DOHH2 (cell line): ENCODE measurements around the gene ACYP2.

Experiments used
- EZH2phosphoT487 ChIP-seq: fragments of 200-600 bp; sonication (generic); IDR thresholded peaks from 2 replicates; pipeline ENCODE4 v1.6.1; 2017; ENCODE audit warnings: borderline replicate concordance, mild to moderate bottlenecking, antibody characterized with exemption, low read length, moderate library complexity, mixed read lengths
- TF ChIP-seq, protein P1 (sequence below): fragments of 200-600 bp; sonication (generic); IDR thresholded peaks from one replicate; pipeline ENCODE4 v1.5.1; 2014; ENCODE audit warnings: antibody characterized with exemption, mild to moderate bottlenecking, low read depth, low read length; ENCODE audit not compliant: poor library complexity, severe bottlenecking

GRCh38 chr2:54258166-54258565 lies 142.8 kb downstream of the ACYP2 start:
- TF ChIP-seq, protein P1, sequence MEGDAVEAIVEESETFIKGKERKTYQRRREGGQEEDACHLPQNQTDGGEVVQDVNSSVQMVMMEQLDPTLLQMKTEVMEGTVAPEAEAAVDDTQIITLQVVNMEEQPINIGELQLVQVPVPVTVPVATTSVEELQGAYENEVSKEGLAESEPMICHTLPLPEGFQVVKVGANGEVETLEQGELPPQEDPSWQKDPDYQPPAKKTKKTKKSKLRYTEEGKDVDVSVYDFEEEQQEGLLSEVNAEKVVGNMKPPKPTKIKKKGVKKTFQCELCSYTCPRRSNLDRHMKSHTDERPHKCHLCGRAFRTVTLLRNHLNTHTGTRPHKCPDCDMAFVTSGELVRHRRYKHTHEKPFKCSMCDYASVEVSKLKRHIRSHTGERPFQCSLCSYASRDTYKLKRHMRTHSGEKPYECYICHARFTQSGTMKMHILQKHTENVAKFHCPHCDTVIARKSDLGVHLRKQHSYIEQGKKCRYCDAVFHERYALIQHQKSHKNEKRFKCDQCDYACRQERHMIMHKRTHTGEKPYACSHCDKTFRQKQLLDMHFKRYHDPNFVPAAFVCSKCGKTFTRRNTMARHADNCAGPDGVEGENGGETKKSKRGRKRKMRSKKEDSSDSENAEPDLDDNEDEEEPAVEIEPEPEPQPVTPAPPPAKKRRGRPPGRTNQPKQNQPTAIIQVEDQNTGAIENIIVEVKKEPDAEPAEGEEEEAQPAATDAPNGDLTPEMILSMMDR = no peak
- TF ChIP-seq EZH2phosphoT487 = no peak
